ENCODE results near the gene PALLD. TPM values are rescaled to one million over a fixed set of nuclear protein-coding genes. Genes with fewer than 3 reads are reported as not detected.

PALLD gene
- total and polyA plus RNA-seq, 2 donors (not counting 3 experiments of a cell fraction or from before 2014, with no cell fraction given): 13.4 to 48.2 TPM

DNA sequence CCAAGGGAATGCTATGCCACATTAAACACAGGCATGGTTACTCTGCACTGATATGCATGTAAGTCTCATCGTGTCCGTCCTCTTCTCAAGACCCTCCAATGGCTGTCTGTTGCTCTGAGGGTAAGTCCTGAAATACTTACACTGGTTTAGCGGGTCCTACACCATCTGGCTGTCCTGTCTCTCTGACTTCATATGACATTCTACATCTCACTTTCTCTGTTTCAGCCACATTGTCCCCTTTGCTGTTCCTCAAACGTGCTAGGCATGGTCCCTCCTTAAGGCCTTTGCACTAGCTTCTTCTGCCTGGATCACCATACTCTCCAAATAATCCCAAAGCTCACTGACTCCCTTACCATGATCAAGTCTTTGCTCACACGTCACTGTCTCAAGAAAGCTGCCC is 131.4 kb downstream of the PALLD start:
- DNase-seq (ENCODE audit: low read depth, low spot score) (no peak), FAIRE-seq (no peak)
- H3K79me2 ChIP-seq (ENCODE audit: control insufficient read depth, insufficient read depth, low read length): no peaks in the 10 kb centered on the region
- no peak overlapping the region for H3K4me3 ChIP-seq (replicated peaks in 1 of 3; ENCODE audit: insufficient read depth in 1 of 3, low read depth in 1 of 3, low read length in 3 of 3)
- H3K36me3 ChIP-seq (ENCODE audit: control insufficient read depth in 2 of 2, extremely low read depth in 1 of 2, insufficient read depth in 2 of 2, low read length in 2 of 2): no peaks in the 10 kb centered on the region
- ChIA-PET POLR2A (no interaction called here), CTCF (no interaction called here)
- H3K4me1 ChIP-seq (ENCODE audit: control insufficient read depth, extremely low read depth, insufficient read depth, low read length): peaks cover 17% of the 10 kb centered on the region
- TF ChIP-seq JUN (IDR thresholded peaks at IDR 0.05; ENCODE audit: borderline replicate concordance, insufficient read depth, insufficient read length, low read depth) (no peak), GATA2 (IDR thresholded peaks at IDR 0.05; ENCODE audit: insufficient read depth, insufficient read length, low read depth, low read length) (no peak), FOS (IDR thresholded peaks at IDR 0.05; ENCODE audit: borderline replicate concordance, insufficient read depth, low read length) (no peak), MYC (IDR thresholded peaks at IDR 0.05; ENCODE audit: low read depth, low read length) (no peak), POLR2A (IDR thresholded peaks at IDR 0.05; ENCODE audit: low read depth, low read length) (no peak), POLR2AphosphoS5 (IDR thresholded peaks at IDR 0.05; ENCODE audit: insufficient read depth, low read depth, low read length) (no peak), EZH2 (IDR thresholded peaks at IDR 0.05; ENCODE audit: borderline replicate concordance, low read depth, low read length, severe bottlenecking) (no peak)
- TF ChIP-seq, protein P1, sequence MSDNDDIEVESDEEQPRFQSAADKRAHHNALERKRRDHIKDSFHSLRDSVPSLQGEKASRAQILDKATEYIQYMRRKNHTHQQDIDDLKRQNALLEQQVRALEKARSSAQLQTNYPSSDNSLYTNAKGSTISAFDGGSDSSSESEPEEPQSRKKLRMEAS (IDR thresholded peaks at IDR 0.05; ENCODE audit: insufficient read depth, insufficient read length): no peak
- TF ChIP-seq, protein P2, sequence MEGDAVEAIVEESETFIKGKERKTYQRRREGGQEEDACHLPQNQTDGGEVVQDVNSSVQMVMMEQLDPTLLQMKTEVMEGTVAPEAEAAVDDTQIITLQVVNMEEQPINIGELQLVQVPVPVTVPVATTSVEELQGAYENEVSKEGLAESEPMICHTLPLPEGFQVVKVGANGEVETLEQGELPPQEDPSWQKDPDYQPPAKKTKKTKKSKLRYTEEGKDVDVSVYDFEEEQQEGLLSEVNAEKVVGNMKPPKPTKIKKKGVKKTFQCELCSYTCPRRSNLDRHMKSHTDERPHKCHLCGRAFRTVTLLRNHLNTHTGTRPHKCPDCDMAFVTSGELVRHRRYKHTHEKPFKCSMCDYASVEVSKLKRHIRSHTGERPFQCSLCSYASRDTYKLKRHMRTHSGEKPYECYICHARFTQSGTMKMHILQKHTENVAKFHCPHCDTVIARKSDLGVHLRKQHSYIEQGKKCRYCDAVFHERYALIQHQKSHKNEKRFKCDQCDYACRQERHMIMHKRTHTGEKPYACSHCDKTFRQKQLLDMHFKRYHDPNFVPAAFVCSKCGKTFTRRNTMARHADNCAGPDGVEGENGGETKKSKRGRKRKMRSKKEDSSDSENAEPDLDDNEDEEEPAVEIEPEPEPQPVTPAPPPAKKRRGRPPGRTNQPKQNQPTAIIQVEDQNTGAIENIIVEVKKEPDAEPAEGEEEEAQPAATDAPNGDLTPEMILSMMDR (IDR thresholded peaks at IDR 0.05; ENCODE audit: extremely low read depth in 1 of 2, insufficient read depth in 1 of 2, low read depth in 1 of 2, low read length in 2 of 2): no peak
- no peak overlapping the region for H3K9ac ChIP-seq (replicated peaks; ENCODE audit: extremely low read depth, insufficient read depth, low read length)
- no peak overlapping the region for H3K4me2 ChIP-seq (ENCODE audit: insufficient read depth, low read length)
- H3K27me3 ChIP-seq (ENCODE audit: control insufficient read depth in 2 of 2, insufficient read depth in 2 of 2, low read length in 2 of 2): no peaks in the 10 kb centered on the region
- H2AFZ ChIP-seq (ENCODE audit: low read depth, low read length): no peak overlapping the region
- BruUV-seq (replicated peaks): no TSS peak
- H4K20me1 ChIP-seq (replicated peaks; ENCODE audit: control insufficient read depth, extremely low read depth, insufficient read depth, low read length): no peaks in the 10 kb centered on the region
- H3K27ac ChIP-seq (ENCODE audit: insufficient read depth, low read depth, low read length): no peak overlapping the region
- intact Hi-C loops (cut with micrococcal nuclease): no loop called here
- H3K9me3 ChIP-seq (replicated peaks; ENCODE audit: control insufficient read depth, insufficient read depth, low read length): no peaks in the 10 kb centered on the region
- dilution Hi-C loops (cut with MboI; ENCODE audit: extremely low pct_ligation_motif_present, low sequenced_read_pairs): no loop called here
- H3K9me1 ChIP-seq (replicated peaks; ENCODE audit: control insufficient read depth, extremely low read depth, insufficient read depth, low read length): no peaks in the 10 kb centered on the region

Measured in endothelial cell of umbilical vein (primary cell).